Tibial nerve (tissue), 4 donors: ENCODE data around the gene INPPL1.

Experiments used
- CTCF ChIP-seq, 5 experiments: fragments of 200-600 bp in 3 of 5; fragments of 450-650 bp in 2 of 5; sonication (generic) in 3 of 5; IDR thresholded peaks; one replicate each; pipeline ENCODE4 v1.5.1; 2016 to 2019; ENCODE audit warnings: antibody characterized with exemption in 5 of 5, mild to moderate bottlenecking in 3 of 5, moderate library complexity in 2 of 5
- EP300 ChIP-seq, 2 donors: sonication (generic); formaldehyde crosslinking; IDR thresholded peaks; one replicate each; pipeline ENCODE4 v1.6.1; 2017; ENCODE audit warnings: antibody characterized with exemption in 2 of 2, mild to moderate bottlenecking in 1 of 2
- POLR2A ChIP-seq, 2 donors: fragments of 450-650 bp; IDR thresholded peaks; one replicate each; pipeline ENCODE4 v1.6.1; 2017; ENCODE audit warnings: antibody characterized with exemption in 2 of 2, mild to moderate bottlenecking in 2 of 2, moderate library complexity in 2 of 2

GRCh38 chr11:72179804-72180396 is 44.7 kb upstream of the INPPL1 start:
- TF ChIP-seq CTCF (IDR thresholded peaks at IDR 0.05) (no peak), POLR2A (IDR thresholded peaks at IDR 0.05) (no peak), EP300 (IDR thresholded peaks at IDR 0.05) (no peak)
